ENCODE data around the gene PTH1R.

The PTH1R gene

DNA sequence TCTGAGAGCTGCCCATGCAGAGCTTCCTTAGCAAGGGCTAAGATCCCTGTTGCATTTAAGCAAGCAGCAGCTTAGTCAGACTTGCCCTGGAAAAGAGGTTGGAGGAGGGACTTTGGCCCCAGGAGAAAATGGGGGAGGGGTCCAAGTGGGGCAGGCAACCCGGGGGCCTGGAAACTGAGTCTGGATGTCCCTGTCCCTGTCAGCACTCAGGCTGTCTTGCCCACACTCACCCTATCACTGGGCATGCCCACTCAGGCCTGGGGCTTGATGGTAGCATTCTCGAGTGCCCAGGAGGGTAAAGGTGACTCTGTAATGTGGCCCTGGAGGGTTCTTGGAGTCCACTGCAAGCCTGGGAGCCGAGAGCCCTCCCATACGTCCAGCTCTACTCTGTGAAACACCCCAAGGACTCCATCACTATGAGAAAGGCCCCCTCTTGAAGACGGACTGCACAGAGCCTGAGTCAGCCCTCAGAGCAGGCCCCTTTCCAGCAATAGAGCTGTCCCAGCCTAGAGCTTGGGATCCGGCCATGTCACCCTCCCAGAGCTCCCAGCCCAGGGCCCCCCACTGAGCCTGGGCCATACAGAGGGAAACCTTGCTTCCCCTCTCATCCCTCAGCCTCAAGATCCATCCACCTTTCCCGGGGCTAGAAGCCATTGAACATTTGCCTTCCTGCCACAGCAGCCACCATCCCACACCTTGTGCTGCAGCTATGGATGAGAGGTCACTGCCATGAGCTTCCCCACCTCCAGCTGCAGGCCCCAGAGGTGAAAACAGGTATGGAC lies 27.6 kb upstream of the PTH1R start:
- DNase-seq (ENCODE audit: low read depth in 2 of 3, low spot score in 2 of 3): no peak

DNA sequence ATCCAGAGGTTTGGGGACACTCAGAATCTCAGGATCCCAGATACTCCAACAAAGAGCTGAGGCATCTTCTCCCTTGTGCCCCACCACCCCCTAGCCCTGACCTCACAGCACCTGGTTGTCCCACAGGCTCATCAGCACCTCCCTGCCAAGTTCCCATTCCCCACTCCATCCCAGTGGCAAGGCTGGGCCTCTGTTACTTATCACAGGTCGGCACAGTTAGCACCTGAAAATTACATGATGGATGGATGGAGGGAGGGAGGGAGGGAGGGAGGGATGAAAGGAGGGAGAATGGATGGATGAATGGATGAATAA lies 27.1 kb upstream of the PTH1R start:
- no peak for DNase-seq (ENCODE audit: low read depth in 2 of 3, low spot score in 2 of 3)

DNA sequence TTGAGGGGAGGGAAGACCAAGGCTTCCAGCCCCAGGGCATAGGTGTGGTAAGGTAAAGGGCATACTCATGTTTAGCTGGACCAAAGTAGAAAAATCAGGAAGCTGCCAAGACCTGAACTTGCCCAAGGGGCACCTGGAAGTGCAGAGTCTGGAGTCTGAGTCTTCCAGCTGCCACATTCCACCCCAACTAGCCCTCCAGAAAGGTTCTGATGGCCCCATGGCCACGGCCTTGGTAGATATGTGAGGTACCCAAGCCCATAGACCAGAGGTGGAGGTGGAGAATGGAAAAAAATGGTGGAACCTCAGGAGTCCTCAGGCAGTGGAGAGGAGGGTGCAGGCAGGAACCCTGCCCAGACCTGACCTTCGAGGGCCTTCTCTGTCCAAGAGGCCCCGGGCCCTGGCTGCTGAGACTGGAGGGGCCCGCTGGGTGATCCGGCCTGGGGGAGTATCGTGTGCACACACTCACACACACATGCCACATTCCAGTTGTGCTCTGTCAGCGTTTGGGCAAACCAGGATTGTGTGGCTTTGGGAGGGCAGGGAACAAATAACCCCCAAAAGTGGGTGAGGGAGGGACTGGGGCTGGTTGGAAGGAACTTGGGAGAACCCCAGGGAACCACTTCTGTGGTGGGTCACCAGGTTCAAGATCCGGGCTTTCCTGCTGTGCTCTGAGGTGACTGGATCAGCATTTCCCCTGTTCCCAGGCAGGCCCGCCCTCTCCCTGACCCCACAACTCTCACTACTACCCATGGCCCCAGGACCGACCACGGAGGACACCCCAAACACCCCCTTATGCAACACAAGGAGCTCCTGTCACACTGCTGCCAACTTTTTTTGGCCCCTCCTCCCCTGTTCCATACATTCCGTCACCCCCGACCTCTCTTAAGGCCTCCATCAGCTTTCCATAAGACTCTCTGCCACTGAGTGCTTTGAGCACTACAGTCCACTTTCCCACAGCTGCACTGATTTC lies 25.9 kb upstream of the PTH1R start:
- no peak for DNase-seq (ENCODE audit: low read depth in 2 of 3, low spot score in 2 of 3)

DNA sequence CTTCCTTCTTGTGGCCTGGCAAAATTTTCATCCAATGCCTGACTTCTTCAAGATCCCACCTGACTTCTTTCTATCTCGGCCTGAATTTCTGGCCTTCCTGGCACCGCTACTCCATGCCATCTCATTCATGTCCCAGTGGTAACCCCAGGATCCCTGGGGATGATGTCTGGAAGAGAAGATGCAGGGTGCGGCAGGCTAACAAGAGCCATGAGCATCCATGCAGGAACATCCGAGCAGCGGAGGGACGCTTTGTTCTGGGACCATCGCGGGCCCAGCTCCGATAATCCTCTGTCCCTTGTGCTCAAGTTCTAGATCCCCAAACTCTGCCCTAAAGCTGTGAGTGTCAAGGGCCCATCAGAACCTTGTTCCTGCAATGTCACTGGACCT lies 25.2 kb upstream of the PTH1R start:
- DNase-seq (ENCODE audit: low read depth in 2 of 3, low spot score in 2 of 3): no peak

DNA sequence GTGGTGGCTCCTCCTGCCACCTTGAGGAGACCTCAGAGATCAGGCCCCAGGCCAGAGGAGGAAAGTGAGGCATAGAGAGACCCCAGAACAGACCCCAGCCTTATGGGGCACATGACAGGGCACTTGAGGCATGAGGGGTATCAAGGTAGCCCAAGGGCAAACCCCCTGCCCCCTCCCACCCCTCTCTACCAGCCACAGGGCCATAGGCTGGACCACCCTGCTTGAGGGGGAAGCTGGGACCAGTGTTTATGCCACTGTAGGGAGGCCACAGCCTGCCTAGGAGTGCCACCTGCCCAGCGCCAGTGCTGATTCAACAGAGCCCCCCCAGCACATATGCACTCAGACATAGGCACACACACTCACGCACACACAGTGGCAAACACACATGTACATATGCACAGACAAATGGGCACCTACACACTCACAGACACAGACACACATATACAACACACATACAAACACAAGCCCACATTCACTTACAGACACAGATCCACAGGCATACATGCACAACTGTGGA lies 24.6 kb upstream of the PTH1R start:
- DNase-seq (ENCODE audit: low read depth in 2 of 3, low spot score in 2 of 3): no peak

DNA sequence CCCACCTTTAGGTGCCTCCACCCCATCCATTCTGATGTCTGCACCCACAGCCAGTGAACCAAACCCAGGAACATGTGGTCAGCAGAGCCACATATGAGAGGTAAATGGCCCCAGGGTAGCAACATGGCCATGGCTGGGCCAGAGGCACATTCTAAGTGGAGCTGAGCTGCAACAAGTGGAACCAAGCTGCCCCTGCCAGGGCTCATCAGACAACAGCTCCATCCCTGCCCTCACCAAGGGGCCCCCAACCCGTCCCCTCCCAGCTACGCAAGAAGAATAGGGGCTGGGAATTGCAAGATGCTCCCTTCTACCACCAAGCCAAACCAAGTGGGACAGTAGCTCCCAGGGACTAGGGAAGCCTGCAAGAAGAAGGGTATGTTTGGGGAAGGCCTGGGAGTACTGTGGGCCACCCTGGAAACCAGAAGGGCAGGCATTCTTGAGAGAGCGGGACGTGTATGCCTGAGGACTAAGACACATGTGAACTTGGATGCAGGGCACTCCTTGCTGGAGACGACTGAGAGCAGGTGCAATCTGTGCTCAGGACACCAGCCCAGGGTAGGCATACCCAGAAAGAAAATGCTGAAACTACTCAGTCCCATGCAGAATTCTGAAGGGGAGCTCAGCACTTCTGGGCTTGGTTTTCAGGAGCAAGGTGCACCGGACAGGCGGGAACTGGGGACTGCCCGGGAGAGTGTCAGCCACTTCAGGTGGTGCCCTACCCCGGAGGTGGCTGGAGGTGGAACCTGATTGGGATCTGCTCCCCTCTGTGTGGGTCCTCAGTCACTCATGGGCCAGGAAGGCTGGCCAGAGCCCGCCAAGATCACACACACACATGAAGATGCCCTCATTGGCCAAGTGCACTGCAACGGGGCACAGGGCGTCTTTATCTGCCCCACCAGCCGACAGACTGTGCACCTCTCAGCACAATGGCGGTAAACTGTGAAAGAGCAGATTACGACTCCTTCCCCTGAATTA lies 23.8 kb upstream of the PTH1R start:
- DNase-seq (ENCODE audit: low read depth in 2 of 3, low spot score in 2 of 3): no peak

DNA sequence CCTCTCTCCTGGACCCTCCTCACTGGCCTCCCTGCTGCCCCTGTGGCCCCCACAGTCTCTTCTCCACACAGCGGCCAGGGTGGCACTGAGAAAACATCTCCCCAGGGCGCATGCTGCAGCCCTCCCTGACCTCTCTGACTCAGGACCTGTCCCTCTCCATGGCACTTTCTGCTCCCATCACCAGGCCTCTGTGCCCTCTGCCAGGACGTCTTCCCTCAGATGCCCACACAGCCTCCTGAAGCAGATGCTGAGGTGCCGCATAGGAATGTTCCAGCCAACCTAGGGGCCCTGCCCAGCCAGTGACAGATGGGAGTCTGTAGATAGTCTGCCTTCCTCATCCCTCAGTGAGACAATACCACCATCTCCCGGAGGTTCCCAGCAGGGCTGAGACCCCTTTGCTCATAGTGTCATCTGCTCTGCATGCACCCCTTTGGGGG lies 22.9 kb upstream of the PTH1R start:
- DNase-seq (ENCODE audit: low read depth in 2 of 3, low spot score in 2 of 3): no peak

DNA sequence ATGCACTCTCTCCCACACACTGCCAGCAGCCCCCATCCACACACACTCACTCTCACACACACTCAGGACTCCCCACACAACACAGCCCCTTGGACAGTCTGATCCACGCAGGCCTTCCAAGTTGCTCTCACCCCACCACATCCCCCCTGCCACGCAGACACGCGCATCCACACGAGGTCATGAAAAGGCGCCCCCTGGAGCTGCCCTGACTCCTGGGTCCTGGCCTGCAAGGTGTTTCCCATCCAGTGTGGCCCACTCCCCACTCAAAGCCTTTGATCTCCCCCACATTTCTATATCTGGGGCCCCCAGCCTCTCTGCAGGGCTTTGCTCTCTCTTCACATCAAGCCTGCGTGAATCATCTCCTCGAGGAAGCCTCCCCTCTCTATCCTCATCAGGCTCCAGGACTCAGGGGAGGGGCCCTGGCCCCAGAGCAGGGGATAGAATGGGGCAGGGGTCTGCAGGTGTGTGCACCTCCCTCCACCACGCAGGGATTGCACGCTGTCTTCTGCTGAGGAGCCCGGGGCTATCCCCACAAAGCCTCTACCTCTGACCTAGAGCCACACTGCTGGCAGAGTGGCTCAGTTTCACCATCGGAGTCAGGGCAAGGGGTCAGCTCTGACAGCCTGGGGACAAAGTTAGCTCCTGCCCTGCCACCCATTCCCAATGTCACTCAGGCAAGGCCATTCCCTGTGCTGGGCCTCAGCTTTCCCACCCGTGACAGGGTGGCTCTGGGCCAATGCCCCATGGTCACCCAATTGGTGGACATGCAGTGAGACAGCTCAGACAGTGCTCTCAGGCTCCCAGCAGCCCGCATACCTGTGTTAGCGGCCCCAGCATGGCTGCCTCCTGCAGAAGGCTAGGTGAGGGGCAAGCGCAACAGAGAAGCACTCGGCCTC lies 20.7 kb upstream of the PTH1R start:
- DNase-seq (ENCODE audit: low read depth in 2 of 3, low spot score in 2 of 3): no peak

DNA sequence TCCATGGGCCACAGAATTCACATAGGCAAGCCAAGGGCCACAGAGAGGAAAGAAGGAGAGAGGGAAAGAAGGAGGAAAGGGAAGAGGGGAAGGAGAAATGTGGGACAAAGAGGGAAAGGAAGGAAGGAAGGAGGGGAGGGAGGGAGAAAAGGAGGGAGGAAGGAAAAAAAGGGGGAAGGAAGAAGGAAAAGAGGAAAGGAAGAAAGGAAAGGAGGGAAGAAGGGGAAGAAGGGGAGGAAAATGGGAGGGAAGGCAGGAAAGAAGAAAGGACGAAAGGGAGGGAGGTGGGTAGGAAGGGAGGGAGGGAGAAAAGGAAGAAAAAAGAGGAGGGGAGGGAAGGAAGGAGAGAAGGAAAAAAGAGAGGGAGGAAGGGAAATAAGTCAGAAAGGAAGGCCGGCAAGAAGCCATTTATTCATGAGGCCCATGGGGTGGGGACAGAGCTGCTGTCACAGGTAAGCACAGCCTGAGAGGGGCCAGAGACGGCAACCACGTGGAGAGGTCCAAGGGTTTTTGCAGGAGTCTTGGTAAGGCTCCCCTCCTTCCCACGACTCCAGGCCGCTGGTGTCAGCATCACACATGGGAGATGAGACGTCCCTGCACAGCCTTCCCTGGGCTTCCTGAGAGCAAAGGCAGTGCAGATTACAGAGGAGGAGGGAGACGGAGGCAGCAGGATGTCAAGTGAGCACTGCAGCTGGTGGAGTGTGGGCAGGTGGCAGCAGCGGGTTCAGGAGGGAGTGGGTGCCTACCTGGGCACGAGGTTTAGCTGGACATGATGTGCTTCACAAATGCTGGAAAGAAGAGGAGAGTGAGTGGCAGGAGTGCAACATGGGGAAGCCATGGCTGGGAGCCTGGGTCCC lies 19.8 kb upstream of the PTH1R start:
- no peak for DNase-seq (ENCODE audit: low read depth in 2 of 3, low spot score in 2 of 3)

DNA sequence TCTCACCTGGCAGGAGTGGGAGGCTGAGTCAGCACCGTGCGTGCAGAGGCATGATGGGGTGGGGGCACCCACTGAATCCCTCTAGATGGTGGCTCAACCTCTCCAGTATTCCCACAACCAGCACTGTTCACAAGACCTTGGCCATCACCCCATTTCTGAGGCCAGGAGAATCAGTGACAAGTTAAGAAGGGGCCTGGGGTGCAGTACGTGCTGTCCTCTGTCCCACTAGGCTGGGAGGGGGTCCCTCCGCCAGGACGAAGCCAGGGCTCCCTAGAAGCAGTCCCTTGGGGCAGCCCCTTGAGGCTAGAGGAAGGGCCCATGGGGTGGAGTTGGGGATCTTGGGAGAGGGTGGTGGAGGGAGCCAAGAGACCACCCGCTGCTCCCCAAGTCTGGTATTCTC lies 19.1 kb upstream of the PTH1R start:
- no peak for DNase-seq (ENCODE audit: low read depth in 2 of 3, low spot score in 2 of 3)

DNA sequence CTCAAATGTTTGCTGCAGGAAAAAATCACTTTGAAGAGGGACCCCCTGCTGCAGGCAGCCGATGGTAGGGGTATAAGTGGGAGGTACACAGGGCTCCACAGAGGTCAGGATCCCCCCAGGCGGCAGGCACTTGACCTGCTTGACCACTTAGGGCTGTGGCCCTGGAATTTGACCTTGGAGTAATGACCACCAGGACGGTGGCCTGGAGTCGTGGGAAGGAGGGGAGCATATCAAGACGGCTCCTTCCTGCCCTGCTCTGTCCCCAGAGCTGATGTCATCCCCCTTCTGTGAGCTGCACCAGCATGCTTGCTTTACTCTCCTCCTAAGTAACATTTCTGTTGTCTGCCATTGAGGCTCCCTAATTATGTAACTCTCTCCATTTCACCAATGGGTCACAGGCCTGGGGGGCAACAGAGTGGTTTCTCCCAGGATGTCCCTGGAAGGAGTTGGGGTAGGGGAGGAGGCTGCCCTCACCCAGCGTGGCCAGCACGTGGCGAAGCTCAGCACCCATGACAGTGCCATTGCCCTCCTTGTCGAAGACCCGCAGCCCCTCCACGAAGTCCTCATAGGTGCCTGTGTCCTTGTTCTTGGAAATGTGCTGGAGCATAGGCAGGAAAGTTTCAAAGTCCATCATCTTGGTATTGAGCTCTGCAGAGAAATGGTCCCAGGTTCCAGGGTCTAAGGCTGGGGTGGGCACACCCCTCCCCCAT lies 18.4 kb upstream of the PTH1R start:
- no peak for DNase-seq (ENCODE audit: low read depth in 2 of 3, low spot score in 2 of 3)

DNA sequence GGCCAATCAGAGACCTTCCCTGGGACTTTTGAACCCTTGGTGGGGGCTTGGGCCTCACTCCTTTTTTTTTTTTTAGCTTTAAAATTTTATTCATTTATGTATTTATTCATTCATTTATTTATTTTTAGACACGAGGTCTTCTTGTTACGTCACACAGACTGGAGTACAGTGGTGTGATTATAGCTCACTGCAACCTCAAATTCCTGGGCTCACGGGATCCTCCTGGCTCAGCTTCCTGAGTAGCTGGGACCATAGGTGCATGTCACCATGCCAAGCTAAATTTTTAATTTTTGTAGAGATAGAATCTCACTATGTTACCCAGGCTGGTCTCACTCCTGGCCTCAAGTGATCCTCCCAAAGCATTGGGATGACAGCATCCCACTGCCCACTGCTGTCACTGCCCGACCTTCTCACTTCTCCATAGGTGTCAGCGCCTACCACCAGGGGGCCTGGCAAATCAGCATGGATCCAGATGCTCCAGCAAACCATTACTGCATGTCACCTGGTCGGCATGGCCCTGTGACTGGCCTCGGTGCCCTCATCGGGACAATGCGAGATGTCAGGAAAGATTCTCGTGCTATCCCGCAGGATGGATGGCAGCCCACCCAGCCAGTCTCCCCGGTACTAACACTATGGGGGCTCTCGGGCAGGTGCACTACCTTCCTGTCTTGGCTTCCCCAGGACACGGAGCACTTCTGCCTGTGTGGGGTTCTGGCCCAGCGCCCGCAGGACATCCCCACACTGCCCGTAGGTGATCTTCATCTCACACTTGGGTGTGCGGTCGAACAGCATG lies 17.3 kb upstream of the PTH1R start:
- DNase-seq (ENCODE audit: low read depth in 2 of 3, low spot score in 2 of 3): no peak

DNA sequence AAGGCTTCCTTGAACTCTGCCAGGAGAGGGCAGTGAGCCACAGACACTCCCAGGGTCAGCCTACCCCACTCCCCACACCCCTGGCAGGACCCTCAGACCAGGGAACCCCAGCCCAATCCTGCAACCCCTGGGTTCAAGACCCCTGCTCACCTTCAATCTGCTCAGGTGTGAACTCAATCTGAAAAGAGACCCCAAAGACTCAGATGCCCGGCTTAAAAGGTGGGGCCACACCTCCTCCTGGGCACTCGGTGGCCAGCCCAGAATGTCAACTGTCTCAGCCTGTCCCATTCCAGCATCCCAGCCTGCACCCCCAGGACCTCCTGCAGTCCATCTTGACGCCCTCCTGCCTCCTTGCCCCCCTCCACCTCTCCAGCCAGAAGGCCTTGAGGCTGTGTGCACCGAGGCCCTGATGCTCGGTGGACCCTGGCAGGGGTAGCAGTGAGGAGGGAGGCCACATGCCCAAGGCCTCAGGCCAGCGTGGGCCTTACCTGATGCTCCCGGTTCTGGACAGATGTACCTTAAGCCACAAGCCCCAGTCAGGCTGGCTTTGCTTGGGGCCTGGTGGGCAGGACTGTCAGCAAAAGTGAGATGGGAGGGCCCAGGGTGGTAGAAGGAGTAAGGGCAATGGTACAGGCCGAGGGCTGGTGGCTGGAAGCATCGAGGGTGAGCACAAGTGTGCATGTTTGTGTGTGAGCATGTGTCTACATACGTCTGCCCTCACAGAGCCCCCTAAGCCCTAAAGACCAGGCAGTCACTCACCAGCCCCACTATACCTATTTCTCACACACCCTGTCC lies 16.5 kb upstream of the PTH1R start:
- DNase-seq (ENCODE audit: low read depth in 2 of 3, low spot score in 2 of 3): no peak

DNA sequence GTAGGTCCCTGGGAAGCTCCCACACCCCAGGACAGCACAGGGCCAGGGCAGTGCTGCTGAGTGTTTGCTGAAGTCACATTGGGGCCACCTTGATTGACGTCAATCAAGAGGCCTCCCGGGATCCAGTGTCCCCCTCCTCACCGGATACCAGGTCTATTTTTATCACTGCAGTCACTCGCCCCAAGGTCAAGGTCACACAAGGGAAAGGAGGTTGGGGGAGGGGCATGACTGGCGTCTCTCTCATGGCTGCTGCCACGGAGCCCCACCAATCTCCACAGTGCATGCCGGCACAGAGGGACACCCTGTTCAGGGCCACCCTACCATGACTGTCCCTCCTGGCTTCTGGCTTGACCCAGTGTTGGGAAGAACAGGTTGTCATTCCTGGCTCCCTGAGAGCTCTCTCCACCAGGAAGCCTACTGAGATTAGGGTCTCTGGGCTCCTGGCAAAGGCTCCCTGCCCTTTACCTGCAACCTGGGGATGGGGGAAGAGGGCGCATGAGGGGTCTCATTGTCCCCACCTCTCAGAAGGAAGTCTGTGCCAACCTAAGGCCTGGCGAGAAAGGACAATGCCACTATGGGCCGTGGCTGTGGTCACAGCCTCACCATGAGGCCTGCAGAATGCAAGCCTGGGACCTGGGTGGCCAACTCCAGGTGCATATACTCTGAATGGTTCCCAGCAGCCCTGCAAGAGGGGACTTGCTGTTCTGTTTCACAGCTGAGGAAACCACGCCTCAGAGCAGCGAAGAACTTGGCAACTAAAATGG lies 15.7 kb upstream of the PTH1R start:
- no peak for DNase-seq (ENCODE audit: low read depth in 2 of 3, low spot score in 2 of 3)

DNA sequence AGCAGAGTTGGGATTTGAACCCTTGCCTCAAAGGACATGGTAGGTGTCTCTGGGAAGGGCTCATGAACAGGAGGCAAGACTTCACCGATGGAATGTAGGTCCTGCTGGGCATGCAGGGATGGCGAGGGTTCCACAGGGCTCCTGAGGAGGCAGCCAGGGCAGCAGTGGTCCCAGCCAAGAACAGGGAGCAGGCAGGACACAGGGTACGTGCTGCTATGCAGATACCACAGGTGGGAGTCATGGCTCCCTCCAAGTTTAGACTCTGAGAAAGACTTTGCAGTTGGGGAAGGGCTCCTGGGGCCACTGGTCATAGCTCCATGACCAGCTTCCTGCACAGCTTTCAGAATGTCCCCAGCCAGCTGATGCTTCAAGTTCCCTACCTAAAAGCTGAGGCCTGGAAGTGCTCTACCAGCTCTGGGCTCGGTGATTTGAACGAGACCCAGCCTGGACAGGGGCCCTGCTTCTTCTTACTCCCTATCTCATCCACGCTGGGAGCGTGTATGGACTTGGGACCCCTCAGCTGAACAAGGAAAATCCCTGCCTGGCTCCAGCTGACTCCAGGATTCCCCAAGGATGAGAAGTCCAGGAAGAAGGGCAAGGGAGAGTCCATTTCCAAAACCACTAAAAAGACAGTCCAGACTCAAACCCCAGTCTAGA lies 15.0 kb upstream of the PTH1R start:
- DNase-seq (ENCODE audit: low read depth in 2 of 3, low spot score in 2 of 3): no peak

All from activated CD8-positive, alpha-beta memory T cell treated with anti-CD3 and anti-CD28 coated beads for 48 hours (primary cell).